GM21360 (cell line): ENCODE data around the gene ARHGAP42.
A peak's percentile ranks its signal among the peaks of the same experiment; 100 is the strongest.

Experiments used
- ATAC-seq: cut with Tn5 transposase; IDR thresholded peaks from one replicate; pipeline ENCODE4 v1.9.1; 2021; ENCODE audit warnings: mild to moderate bottlenecking, moderate library complexity; ENCODE audit not compliant: unreplicated experiment

The ARHGAP42 gene

DNA sequence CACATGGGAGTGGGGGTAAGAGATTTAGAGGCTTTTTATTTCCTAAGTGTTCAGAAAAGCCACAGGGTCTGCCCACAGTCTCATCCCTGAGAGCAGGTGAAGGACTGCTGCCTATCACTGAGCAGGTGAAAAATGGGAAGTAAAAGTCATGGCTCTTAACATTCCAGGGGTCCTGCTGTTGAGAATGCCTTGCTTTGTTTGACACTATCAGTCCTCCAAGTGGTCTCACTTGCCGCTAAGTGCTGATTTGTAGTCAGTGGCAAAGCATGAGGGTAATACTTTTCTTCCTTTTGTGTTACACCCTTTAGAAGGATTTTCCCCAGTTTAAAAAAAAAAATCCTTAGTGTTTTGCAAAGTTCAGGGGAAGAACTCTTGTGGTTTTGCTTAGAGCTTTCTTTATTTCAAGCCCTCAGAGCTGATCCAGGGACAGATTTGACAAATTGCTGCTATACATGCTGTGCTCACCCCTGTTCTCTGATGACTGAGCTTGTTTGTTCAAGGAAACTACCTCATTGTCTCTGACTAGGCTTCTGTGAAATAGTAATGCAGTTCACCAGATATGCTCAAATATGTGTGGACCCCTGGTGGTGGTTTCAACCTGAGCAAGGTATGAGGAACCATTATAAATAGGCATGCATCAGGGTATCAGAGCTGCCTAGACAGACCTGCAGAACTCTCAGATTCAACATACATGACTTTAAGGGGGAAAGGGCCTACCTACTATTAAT, 141.0 kb downstream of the ARHGAP42 start:
- peak; percentile 84 for ATAC-seq

- ATAC-seq: no peak
Measured at GRCh38 chr11:100830274-100830673, 143.2 kb downstream of the ARHGAP42 start.

- ATAC-seq: no peak
Measured at GRCh38 chr11:100830978-100831732, 144.1 kb downstream of the ARHGAP42 start.

GRCh38 chr11:100831929-100832494, 144.9 kb downstream of the ARHGAP42 start:
- no peak for ATAC-seq

GRCh38 chr11:100832829-100833228, 145.7 kb downstream of the ARHGAP42 start:
- no peak for ATAC-seq

DNA sequence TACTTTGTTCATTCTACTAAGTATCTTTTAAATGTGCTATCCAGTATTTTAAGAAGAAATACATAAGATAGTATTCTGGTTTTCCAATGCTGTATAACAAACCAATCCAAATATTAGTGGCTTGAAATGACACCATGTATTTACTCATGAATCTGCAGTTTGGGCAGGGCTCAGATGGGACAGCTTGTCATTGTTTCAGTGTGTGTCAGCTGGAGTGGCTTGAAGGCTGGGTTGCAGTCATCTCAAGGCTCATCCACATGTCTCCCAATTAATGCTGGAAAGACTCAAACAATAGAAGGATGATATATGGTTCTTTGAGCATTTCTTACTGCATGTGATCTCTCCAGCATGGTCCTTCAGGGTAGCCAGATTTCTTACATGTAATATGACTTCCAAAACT, 146.2 kb downstream of the ARHGAP42 start:
- no peak for ATAC-seq

DNA sequence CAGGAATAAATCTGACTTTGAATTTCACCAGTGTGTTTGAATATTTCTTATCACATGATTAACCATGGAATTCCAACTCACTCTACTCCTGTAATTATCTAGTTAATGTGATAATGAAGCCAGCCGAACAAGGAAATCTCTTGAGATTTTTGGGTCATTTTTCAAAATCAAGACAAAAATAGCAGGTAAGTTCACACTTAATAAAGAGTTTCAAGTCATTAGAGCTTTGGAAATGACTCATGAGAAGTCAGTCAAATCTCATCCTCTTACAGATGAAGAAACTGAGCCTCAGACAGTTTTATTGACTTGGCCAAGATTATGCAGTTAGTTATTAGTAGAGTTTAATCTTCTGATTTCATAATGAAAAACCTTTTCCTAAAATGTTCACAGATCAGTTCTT, 148.8 kb downstream of the ARHGAP42 start:
- no peak for ATAC-seq

- ATAC-seq: no peak
Measured at GRCh38 chr11:100837311-100837710, 150.2 kb downstream of the ARHGAP42 start.

GRCh38 chr11:100841711-100842407, 154.8 kb downstream of the ARHGAP42 start:
- no peak for ATAC-seq

GRCh38 chr11:100847696-100848216, 160.7 kb downstream of the ARHGAP42 start:
- ATAC-seq: no peak

- no peak for ATAC-seq
Measured at GRCh38 chr11:100849009-100849900, 162.2 kb downstream of the ARHGAP42 start.

DNA sequence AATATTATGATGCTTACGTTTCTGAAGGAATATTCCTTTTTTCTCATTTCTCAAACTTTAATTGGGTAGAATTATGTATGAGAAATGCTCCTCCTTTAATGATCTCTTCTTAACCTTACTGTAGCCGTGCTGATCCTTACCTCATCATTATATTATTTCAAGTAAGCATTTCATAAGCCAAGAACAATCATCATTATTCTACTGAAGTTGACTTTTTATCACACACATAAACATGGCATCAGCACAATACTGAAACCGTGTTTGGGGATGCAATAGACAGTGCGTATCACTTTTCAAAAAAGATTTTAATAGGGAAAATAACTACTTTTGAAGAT, 162.8 kb downstream of the ARHGAP42 start:
- ATAC-seq: no peak

DNA sequence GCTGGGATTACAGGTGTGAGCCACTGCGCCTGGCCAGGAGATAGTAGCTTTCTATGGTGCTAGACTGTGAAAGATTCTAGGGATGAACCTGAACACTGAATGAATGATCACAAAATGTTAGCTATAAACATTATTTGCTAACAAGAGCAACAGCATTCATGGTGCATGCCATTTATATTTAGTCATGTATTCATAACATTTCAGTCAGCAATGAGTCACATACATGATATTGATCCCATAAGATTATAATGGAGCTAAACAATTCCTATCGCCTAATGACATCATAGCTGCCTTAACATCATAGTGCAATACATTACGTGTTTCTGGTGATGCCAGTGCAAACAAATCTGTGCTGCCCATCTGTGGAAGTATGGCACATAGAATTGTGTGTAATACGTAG, 164.1 kb downstream of the ARHGAP42 start:
- ATAC-seq: no peak

- no peak for ATAC-seq
Measured at GRCh38 chr11:100851584-100852152, 164.6 kb downstream of the ARHGAP42 start.

DNA sequence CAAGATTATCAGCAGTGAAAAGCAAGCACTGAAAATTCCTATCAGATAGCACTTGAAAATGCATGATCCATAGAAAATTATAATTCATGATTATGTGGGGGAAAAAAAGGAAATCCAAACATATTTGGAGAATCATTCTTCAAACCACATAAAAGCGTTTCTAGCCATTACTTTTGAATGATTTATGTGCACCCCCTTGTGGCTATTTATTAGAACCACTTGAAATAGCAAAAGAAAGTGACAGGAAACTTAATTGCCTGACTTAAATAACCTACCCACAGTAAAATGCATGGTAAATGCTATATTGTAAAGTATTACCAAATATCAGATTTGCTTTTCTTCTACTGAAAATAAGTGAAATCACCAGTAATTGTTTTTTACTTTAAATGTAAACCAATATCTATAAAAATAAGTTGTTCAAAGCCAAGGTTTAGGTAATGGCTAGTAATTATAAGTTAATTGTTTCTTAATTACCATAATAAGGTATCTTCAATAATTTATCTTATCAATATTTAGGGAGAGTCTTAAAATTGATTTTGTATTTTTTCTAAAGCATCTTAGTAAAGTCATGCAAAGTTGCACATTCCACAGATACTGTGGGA, 168.5 kb downstream of the ARHGAP42 start:
- peak; percentile 73 for ATAC-seq

DNA sequence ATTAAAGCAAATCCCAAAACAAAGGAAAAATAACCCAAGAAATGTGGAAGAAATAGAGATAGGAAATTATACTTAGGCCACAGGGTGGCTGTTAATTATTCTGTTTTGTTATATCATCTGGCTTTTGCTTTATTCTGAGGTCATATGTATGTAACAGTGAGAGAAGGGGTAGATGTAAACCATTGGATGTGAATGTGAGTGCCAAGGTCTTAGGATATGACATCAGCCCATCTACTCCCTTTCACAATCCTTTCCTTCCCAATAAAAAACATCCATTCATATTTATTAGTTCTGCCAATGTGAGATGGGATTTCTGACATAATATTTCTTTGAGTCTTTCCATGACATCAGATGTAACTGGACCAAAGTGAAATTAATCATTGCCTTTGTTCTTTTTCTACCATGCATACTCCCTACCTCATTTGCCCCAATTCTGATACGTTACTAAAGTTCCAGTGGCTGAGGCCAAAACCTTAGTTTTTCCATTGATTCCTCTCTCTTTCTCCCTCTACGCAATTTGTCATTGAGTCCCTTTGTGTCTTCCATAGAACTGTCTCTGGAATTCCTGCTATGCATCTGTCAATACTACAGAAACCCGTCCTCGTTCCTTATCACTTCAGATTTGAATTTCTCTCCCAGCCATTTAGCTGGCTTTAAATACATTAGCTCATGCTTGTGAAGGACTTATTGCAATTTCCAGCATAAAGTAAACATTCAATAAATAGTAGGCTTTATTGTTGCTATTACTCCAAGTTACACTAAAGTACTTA, 170.3 kb downstream of the ARHGAP42 start:
- no peak for ATAC-seq

GRCh38 chr11:100860318-100861155, 173.4 kb downstream of the ARHGAP42 start:
- no peak for ATAC-seq

- ATAC-seq: no peak
Measured at GRCh38 chr11:100861212-100861611, 174.1 kb downstream of the ARHGAP42 start.
